HG02884 (cell line): Measurements from ENCODE around the gene ITPR2.
A peak's percentile ranks its signal among the peaks of the same experiment; 100 is the strongest.

Experiments used
- ATAC-seq: cut with Tn5 transposase; IDR thresholded peaks from one replicate; pipeline ENCODE4 v1.9.1; 2021; ENCODE audit warnings: mild to moderate bottlenecking, moderate library complexity; ENCODE audit not compliant: unreplicated experiment

The ITPR2 gene

DNA sequence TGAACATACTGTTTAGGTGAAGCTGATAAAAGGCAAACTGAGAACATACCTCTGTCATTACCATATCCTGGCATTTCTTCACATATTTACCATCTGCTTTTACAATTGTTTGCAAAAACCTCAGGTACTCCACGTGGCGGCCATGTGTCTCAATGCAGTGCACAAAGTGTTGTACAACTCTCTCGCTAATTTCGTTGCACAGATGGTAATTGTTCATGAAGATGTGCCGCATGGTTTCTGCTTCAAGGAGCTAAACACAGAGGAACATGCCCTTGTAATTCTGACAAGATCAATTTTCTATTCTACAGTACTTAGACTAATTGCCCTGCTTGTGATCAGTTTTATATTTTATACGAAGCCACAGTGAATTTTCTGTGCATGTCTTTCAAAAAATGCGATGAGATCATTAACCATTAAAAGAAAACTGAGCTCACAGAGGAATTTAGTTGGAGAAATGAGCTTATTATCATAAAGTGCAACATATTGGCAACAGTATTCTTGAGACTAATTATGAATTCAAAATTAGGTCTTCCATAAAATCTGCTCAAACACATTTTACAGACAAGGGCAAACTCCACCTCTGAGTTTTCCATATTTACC lies 233.8 kb downstream of the ITPR2 start:
- no peak for ATAC-seq

DNA sequence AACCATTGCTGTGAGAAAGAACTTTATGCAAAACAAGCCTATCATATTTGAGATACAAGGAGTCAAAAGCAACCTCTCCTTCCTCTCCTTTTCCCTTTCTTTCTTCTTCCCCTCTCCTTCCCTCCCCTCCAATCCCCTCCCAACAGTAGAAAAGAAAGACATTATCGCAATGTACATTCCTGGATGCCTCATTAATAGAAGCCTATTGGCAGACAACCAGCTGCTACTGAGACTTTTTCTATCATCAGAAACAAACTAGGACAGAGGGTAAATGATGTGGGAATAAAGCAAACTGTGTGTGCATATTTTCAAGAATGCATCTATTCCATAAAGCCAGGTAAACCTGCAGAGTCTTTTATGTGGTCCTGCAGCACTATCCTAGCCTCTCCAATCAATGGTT lies 237.2 kb downstream of the ITPR2 start:
- no peak for ATAC-seq

GRCh38 chr12:26580619-26581018 lies 252.4 kb downstream of the ITPR2 start:
- ATAC-seq = no peak

DNA sequence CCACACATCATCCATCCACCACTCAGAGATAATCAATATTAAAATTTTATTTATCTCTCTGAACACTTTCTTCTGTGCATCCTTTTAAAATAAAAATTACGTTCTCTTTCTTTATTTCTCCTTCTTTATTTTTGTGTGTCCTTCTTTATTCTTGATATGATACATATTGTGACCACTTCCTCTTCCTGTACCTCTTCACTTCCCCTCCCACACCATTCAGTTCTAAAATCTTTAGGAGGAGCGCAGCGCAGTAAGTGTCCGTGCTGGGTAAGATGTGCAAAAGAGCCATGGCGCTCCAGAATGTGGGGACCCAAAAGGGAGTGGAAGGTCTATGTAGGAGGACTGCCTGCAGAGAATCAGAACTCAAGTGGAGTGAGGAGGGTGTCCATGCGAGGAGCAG lies 256.7 kb downstream of the ITPR2 start:
- no peak for ATAC-seq

GRCh38 chr12:26573225-26573909 lies 259.6 kb downstream of the ITPR2 start:
- ATAC-seq = no peak

- no peak for ATAC-seq
These were observed 260.9 kb downstream of the ITPR2 start for GRCh38 chr12:26572137-26572536.

DNA sequence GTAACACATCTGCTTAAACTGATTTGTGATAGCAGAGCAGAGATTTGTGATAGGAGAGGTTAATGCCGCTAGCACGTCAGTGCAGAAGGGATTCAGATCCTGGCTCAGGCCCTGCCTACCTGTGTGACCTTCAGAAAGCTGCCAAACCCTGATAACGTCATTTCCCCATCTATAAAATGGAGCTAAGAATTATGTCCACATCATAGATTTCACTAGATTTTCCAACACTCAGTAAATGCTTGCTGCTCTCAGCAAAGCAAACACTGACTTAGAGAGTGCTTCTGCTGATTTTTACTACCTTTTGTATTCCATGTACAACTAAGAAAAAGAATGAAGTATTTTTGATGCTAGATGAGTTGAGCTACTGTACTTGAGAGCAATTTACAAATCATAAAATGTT lies 261.4 kb downstream of the ITPR2 start:
- no peak for ATAC-seq

DNA sequence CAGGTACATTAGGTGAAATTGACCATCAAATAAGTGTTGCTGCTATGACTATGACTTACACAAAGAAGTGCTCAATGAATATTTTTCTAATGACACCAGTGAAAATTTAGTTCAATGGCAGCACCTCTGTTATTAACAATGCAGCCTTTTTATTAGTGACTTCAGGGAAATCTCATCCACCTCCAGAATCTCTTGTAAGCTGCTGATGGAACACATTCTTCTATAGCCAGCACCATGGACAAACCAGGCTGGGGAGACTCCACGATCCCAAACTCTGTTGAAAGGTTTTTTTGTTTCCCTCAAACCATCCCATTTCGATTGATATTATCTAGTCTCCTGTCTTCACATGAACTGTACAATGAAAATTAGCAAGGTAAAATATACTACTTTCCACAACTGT lies 265.9 kb downstream of the ITPR2 start:
- no peak for ATAC-seq

GRCh38 chr12:26566675-26567074 lies 266.3 kb downstream of the ITPR2 start:
- no peak for ATAC-seq

DNA sequence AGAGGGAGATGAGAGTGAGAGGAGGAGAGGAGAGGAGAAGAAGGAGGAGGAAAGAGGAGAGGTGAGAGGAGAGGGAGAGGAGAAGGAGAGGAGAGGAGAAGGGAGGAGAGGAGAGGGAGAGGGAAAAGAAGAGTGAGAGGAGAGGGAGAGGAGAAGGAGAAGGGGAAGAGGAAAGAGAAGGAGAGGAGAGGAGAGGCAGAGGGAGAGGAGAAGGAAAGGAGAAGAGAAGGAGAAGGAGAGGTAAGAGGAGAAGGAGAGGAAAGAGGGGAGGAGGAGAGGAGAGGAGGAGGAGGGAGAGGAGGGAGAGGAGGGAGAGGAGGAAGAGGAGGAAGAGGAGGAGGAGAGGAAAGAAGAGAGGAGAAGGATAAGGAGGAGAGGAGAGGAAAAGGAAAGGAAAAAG lies 266.8 kb downstream of the ITPR2 start:
- no peak for ATAC-seq

GRCh38 chr12:26564391-26564790 lies 268.6 kb downstream of the ITPR2 start:
- ATAC-seq = no peak

GRCh38 chr12:26563552-26563951 lies 269.4 kb downstream of the ITPR2 start:
- ATAC-seq = no peak

DNA sequence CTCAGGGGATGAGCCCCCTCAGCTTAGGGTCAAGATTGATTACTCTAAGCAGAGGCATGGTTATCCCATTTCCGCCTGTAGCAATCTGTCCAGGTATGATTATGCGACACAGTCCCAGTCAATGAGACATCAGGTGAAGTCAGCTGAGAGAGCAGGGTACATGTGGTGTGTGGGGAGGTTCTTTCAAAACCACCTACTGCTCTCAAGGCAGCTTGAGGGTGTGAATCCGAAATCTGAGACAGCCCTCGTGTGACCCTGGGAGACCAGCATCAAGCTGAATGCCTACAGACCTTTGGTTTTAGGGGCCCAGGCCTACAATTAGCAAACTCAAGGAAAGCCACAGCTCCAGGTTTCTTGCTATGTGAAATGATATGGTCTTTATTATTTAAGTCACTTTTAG lies 275.7 kb downstream of the ITPR2 start:
- no peak for ATAC-seq

DNA sequence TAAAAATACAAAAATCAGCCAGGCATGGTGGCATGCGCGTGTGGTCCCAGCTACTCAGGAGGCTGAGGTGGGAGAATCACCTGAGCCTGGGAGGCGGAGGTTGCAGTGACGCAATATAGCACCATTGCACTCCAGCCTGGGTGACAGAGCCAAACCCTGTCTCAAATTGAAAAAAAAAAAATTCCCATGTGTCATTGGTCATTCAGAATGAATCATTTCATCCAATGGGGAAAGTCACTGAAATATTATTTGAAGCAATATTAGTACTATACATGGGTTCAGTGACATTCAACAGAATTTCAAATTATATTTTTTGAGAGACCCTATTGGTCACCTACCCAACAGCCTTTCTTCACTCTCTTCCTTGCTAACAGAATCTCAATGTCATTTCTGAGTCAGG lies 276.1 kb downstream of the ITPR2 start:
- ATAC-seq = no peak

- no peak for ATAC-seq
These were observed 277.9 kb downstream of the ITPR2 start for GRCh38 chr12:26555139-26555538.

GRCh38 chr12:26554332-26554731 lies 278.7 kb downstream of the ITPR2 start:
- ATAC-seq = peak; percentile 44

DNA sequence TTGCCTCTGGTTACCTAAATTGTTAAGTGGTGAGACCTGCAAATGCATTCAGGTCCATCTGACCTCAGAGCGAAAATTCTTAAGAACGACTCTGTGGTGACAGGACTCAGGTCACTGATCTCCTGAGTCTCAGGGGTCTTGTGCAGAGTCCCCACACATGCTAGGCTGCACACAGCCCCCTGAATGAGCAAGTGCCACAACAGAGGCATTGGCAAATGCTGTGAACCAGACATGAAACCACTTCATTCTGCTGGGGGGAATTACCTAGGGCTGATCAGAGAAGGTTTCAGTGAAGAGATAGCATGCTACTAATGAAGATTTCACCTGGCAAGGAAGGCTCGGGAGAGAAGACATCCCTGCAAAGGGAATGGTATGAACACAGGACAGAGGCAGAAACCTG lies 281.6 kb downstream of the ITPR2 start:
- ATAC-seq = peak; percentile 46

- no peak for ATAC-seq
These were observed 284.8 kb downstream of the ITPR2 start for GRCh38 chr12:26548227-26548626.

- ATAC-seq = no peak
These were observed 286.3 kb downstream of the ITPR2 start for GRCh38 chr12:26546535-26547314.

DNA sequence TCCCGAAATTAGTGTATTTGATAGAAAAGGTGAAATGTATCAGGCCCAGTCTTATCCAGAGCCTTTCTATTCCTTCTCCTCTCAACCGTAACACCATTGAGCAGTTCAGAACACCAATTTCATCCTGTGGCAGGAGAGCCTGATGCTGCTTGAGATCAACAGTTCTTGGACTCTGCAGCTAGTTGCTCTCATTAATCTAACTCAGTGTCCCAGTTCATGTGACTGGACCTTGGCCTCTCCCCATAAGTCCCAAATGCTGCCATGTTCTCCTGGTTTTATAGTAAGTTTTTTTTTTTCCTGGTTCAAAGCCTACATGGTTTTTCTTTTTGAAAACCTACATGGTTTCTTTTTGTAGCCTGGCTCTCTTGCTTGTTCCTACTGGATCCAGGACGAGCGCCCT lies 293.9 kb downstream of the ITPR2 start:
- no peak for ATAC-seq

DNA sequence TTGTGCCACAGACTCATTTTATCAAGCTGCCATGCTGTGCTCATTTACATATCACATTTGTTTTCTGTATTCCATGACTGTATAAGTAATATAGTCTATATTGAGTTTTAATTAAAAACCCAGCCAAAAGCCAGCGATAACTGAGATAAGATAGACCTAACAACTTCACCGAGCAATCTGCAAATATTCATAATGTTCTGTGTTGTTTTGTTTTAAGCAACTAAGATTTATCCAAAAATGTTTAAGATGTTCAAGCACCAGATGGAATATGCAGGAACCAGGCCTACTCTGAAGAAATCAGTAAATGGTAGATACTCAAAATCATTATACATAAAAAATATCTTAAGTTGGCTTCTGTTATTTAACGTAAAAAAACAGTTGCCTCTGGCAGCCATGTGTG lies 295.3 kb downstream of the ITPR2 start:
- ATAC-seq = no peak

DNA sequence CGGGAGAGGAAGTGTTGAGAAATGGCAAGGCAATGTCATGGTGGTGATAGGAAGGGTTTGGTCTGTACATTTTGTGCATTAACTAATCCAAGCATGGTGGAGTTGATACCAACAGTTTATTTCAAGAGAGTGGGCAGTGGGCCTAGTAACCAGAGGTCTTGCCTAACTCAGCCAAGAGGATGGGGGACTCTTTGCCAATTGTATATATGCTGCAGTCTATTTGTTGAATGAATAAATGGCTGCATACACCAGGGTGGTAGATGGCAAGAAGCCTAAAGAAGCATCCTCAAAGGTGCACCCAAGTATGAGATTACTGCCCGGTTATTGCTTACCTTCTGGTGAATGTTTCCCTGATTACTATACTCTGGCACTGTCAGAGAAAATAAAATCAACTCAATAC lies 295.9 kb downstream of the ITPR2 start:
- no peak for ATAC-seq
